IPS DF 4.7 (cell line): ENCODE data around the gene ASF1A.

ENCODE experiments used
- DNase-seq: peaks from one replicate; pipeline ENCODE4 v3.0.0-alpha.2; 2013; ENCODE audit warnings: low spot score; ENCODE audit errors: extremely low read depth

Gene ASF1A

GRCh38 chr6:118881440-118882313, 12.3 kb upstream of the ASF1A start:
- no peak for DNase-seq

- DNase-seq, result no peak
Measured at GRCh38 chr6:118882314-118882905, 11.5 kb upstream of the ASF1A start.

GRCh38 chr6:118886641-118887040, 7.3 kb upstream of the ASF1A start:
- DNase-seq, result no peak

GRCh38 chr6:118889163-118889562, 4.8 kb upstream of the ASF1A start:
- no peak for DNase-seq

GRCh38 chr6:118890997-118891790, 2.8 kb upstream of the ASF1A start:
- no peak for DNase-seq

- no peak for DNase-seq
Measured at GRCh38 chr6:118892355-118892991, 1.5 kb upstream of the ASF1A start.

GRCh38 chr6:118893064-118893806, 717 bp upstream of the ASF1A start:
- no peak for DNase-seq

GRCh38 chr6:118894425-118895260, 691 bp downstream of the ASF1A start:
- DNase-seq, result no peak

GRCh38 chr6:118895261-118895560, 1.3 kb downstream of the ASF1A start:
- no peak for DNase-seq

- no peak for DNase-seq
Measured at GRCh38 chr6:118895859-118896258, 1.9 kb downstream of the ASF1A start.

- no peak for DNase-seq
Measured at GRCh38 chr6:118896339-118897136, 2.6 kb downstream of the ASF1A start.

- DNase-seq, result no peak
Measured at GRCh38 chr6:118897386-118897785, 3.4 kb downstream of the ASF1A start.

GRCh38 chr6:118899948-118900347, 6.0 kb downstream of the ASF1A start:
- no peak for DNase-seq

- DNase-seq, result no peak
Measured at GRCh38 chr6:118902726-118903125, 8.8 kb downstream of the ASF1A start.

GRCh38 chr6:118903138-118903537, 9.2 kb downstream of the ASF1A start:
- no peak for DNase-seq

GRCh38 chr6:118903691-118904090, 9.7 kb downstream of the ASF1A start:
- no peak for DNase-seq

GRCh38 chr6:118905084-118905483, 11.1 kb downstream of the ASF1A start:
- DNase-seq, result no peak

- DNase-seq, result no peak
Measured at GRCh38 chr6:118905851-118906250, 11.9 kb downstream of the ASF1A start.

GRCh38 chr6:118908441-118908840, 14.5 kb downstream of the ASF1A start:
- no peak for DNase-seq
